Thyroid gland (tissue), 4 donors: Measurements from ENCODE around the gene BCCIP.

ENCODE experiments used
- CTCF ChIP-seq, 6 experiments: fragments of 200-600 bp in 3 of 6; fragments of 450-650 bp in 3 of 6; sonication (generic) in 3 of 6; IDR thresholded peaks; one replicate each; pipeline ENCODE4 v1.5.1; 2016 to 2019; ENCODE audit warnings: antibody characterized with exemption in 6 of 6, mild to moderate bottlenecking in 2 of 6, inconsistent platforms in 1 of 6, moderate library complexity in 1 of 6
- POLR2A ChIP-seq, 2 donors: fragments of 450-650 bp; IDR thresholded peaks; one replicate each; pipeline ENCODE4 v1.6.1; 2017; ENCODE audit warnings: antibody characterized with exemption in 2 of 2, mild to moderate bottlenecking in 2 of 2, moderate library complexity in 1 of 2

GRCh38 chr10:125808047-125808446, 15.3 kb upstream of the BCCIP start:
- TF ChIP-seq CTCF (IDR thresholded peaks at IDR 0.05) (no peak), POLR2A (IDR thresholded peaks at IDR 0.05) (no peak)
